Activated CD8-positive, alpha-beta memory T cell treated with anti-CD3 and anti-CD28 coated beads for 4 hours (primary cell): Measurements from ENCODE around the gene PP2D1.
"Not testable (repeated sequence)": the region's sequence is repeated elsewhere in the genome, so short reads cannot be mapped to it uniquely, and the experiment has no call there.

Experiments used
- DNase-seq, 2 donors: peaks; one replicate each; pipeline ENCODE4 v3.0.0-alpha.2; 2020; ENCODE audit warnings: low read depth in 2 of 2

PP2D1 gene

GRCh38 chr3:20012164-20012563 is at the start of gene PP2D1:
Gene PP2D1, minus strand, starts transcription at chr3:20012264. Its CDS starts 192 bp downstream, at chr3:20012072.
- DNase-seq, result no peak

GRCh38 chr3:20060974-20061685 is 49.1 kb upstream of the PP2D1 start:
- no peak for DNase-seq

- DNase-seq, result no peak
Measured at GRCh38 chr3:20059929-20060328, 47.9 kb upstream of the PP2D1 start.

GRCh38 chr3:20057612-20058180 is 45.6 kb upstream of the PP2D1 start:
- DNase-seq, result no peak

GRCh38 chr3:20056725-20057611 is 44.9 kb upstream of the PP2D1 start:
- no peak for DNase-seq

- no peak for DNase-seq
Measured at GRCh38 chr3:20055842-20056241, 43.8 kb upstream of the PP2D1 start.

- DNase-seq, result no peak
Measured at GRCh38 chr3:20055020-20055775, 43.1 kb upstream of the PP2D1 start.

GRCh38 chr3:20054549-20054987 is 42.5 kb upstream of the PP2D1 start:
- DNase-seq, result peak in 1 of 2 donors; percentile 69

GRCh38 chr3:20052851-20053250 is 40.8 kb upstream of the PP2D1 start:
- DNase-seq, result no peak

- no peak for DNase-seq
Measured at GRCh38 chr3:20051123-20051806, 39.2 kb upstream of the PP2D1 start.

- DNase-seq, result no peak
Measured at GRCh38 chr3:20047976-20048883, 36.2 kb upstream of the PP2D1 start.

- no peak for DNase-seq
Measured at GRCh38 chr3:20047341-20047779, 35.3 kb upstream of the PP2D1 start.

GRCh38 chr3:20046556-20046955 is 34.5 kb upstream of the PP2D1 start:
- DNase-seq, result no peak

GRCh38 chr3:20045141-20045540 is 33.1 kb upstream of the PP2D1 start:
- DNase-seq, result not testable (repeated sequence)

- DNase-seq, result no peak
Measured at GRCh38 chr3:20043825-20044224, 31.8 kb upstream of the PP2D1 start.

GRCh38 chr3:20043396-20043795 is 31.3 kb upstream of the PP2D1 start:
- no peak for DNase-seq

- DNase-seq, result no peak
Measured at GRCh38 chr3:20042331-20042730, 30.3 kb upstream of the PP2D1 start.

GRCh38 chr3:20041197-20041780 is 29.2 kb upstream of the PP2D1 start:
- peak in 1 of 2 donors; percentile 59 for DNase-seq

GRCh38 chr3:20040548-20041196 is 28.6 kb upstream of the PP2D1 start:
- DNase-seq, result no peak
